Karpas-422 (cell line): ENCODE results near the gene ZNFX1. TPM values are rescaled to one million over a fixed set of nuclear protein-coding genes. Genes with fewer than 3 reads are reported as not detected.

ENCODE experiments used
- DNase-seq: peaks from one replicate; pipeline ENCODE4 v3.0.0-alpha.2; 2015
- H2AFZ ChIP-seq: fragments of 200-600 bp; sonication (generic); 2 replicates; pipeline ENCODE4 v1.6.1; 2014; ENCODE audit warnings: antibody characterized with exemption, low read length, mixed read lengths
- H3K27ac ChIP-seq: fragments of 200-600 bp; sonication (generic); 2 replicates; pipeline ENCODE4 v1.5.1; 2014; ENCODE audit warnings: mild to moderate bottlenecking, low read length, moderate library complexity
- H3K27me3 ChIP-seq: fragments of 200-600 bp; sonication (generic); 2 replicates; pipeline ENCODE4 v1.6.1; 2014; ENCODE audit warnings: low read length, mixed read lengths
- H3K36me3 ChIP-seq: fragments of 200-600 bp; sonication (generic); 2 replicates; pipeline ENCODE4 v1.6.1; 2014; ENCODE audit warnings: low read length, mixed read lengths; ENCODE audit not compliant: insufficient read depth
- H3K4me1 ChIP-seq: fragments of 200-600 bp; sonication (generic); 2 replicates; pipeline ENCODE4 v1.6.1; 2014; ENCODE audit warnings: mild to moderate bottlenecking, low read length, mixed read lengths
- H3K4me2 ChIP-seq: fragments of 200-600 bp; sonication (generic); 2 replicates; pipeline ENCODE4 v1.6.1; 2014; ENCODE audit warnings: low read length, low read depth, mild to moderate bottlenecking; ENCODE audit not compliant: poor library complexity, severe bottlenecking
- H3K4me3 ChIP-seq: fragments of 200-600 bp; sonication (generic); 2 replicates; pipeline ENCODE4 v1.5.1; 2014; ENCODE audit warnings: mild to moderate bottlenecking, antibody characterized with exemption, low read length, mixed read lengths
- H3K79me2 ChIP-seq: fragments of 200-600 bp; sonication (generic); 2 replicates; pipeline ENCODE4 v1.6.1; 2014; ENCODE audit warnings: mild to moderate bottlenecking, low read length, mixed read lengths
- H3K9ac ChIP-seq: fragments of 200-600 bp; sonication (generic); 2 replicates; pipeline ENCODE4 v1.6.0; 2014; ENCODE audit warnings: low read length
- H3K9me2 ChIP-seq: fragments of 200-600 bp; sonication (generic), shearing (Covaris generic); replicated peaks from 2 replicates; pipeline ENCODE4 v1.6.0; 2014; ENCODE audit warnings: mild to moderate bottlenecking, low read length, moderate library complexity; ENCODE audit not compliant: insufficient read depth
- H3K9me3 ChIP-seq: fragments of 300-700, 200-600 bp; sonication (generic); 2 replicates; pipeline ENCODE4 v1.6.1; 2014; ENCODE audit warnings: low read length, mixed read lengths
- H4K20me1 ChIP-seq: fragments of 200-600 bp; sonication (generic); 2 replicates; pipeline ENCODE4 v1.6.1; 2014; ENCODE audit warnings: mild to moderate bottlenecking, antibody characterized with exemption, low read length, low read depth; ENCODE audit not compliant: insufficient read depth
- total RNA-seq: library from RNA; depleted of rRNA; stranded (reverse); fragments of >200 nt; shearing (Covaris generic); gene quantifications from 2 replicates; pipeline ENCODE4 v1.2.3, GENCODE V29; 2014; ENCODE audit warnings: low replicate concordance

ZNFX1 gene
- total RNA-seq, 1 experiment from 2014 or later: 21.7 TPM

- Histone ChIP-seq H3K36me3 (peaks cover 41% of the 10 kb centered on the region; the same call in 1 of the 2 replicates), H3K9me2 (no peaks in the 10 kb centered on the region), H3K4me3 (no peak overlapping the region), H3K4me1 (no peaks in the 10 kb centered on the region), H4K20me1 (peaks cover 5% of the 10 kb centered on the region; the same call in 1 of the 2 replicates), H3K9ac (no peak overlapping the region), H2AFZ (no peak overlapping the region), H3K27ac (no peak overlapping the region), H3K79me2 (no peaks in the 10 kb centered on the region), H3K27me3 (no peaks in the 10 kb centered on the region), H3K4me2 (no peak overlapping the region), H3K9me3 (no peaks in the 10 kb centered on the region)
- DNase-seq: peak; percentile 79
Measured at GRCh38 chr20:49245921-49246740, 31.7 kb downstream of the ZNFX1 start.

GRCh38 chr20:49237531-49237930 is 40.3 kb downstream of the ZNFX1 start:
- Histone ChIP-seq H3K9me2 (no peaks in the 10 kb centered on the region), H3K79me2 (no peaks in the 10 kb centered on the region), H3K4me3 (no peak overlapping the region), H3K9ac (no peak overlapping the region), H3K27ac (no peak overlapping the region), H3K36me3 (peaks cover 53% of the 10 kb centered on the region), H2AFZ (no peak overlapping the region), H3K4me1 (no peaks in the 10 kb centered on the region), H3K9me3 (no peaks in the 10 kb centered on the region), H3K27me3 (no peaks in the 10 kb centered on the region), H4K20me1 (no peaks in the 10 kb centered on the region), H3K4me2 (no peak overlapping the region)
- DNase-seq: no peak

GRCh38 chr20:49236301-49236700 is 41.6 kb downstream of the ZNFX1 start:
- H3K9me2 ChIP-seq: no peaks in the 10 kb centered on the region
- H3K36me3 ChIP-seq: peaks cover 49% of the 10 kb centered on the region

GRCh38 chr20:49234831-49235230 is 43.0 kb downstream of the ZNFX1 start:
- Histone ChIP-seq H4K20me1 (no peaks in the 10 kb centered on the region), H3K36me3 (peaks cover 52% of the 10 kb centered on the region), H2AFZ (no peak overlapping the region)

More at GRCh38 chr20:49236301-49236700, 41.6 kb downstream of the ZNFX1 start:
- H3K9ac ChIP-seq: no peak overlapping the region
- no peaks in the 10 kb centered on the region for H3K9me3 ChIP-seq
- no peak overlapping the region for H3K4me3 ChIP-seq
- no peak overlapping the region for H3K4me2 ChIP-seq
- H3K79me2 ChIP-seq: no peaks in the 10 kb centered on the region
- no peak overlapping the region for H3K27ac ChIP-seq
- H3K4me1 ChIP-seq: no peaks in the 10 kb centered on the region
- no peak for DNase-seq
- H4K20me1 ChIP-seq: no peaks in the 10 kb centered on the region
- no peak overlapping the region for H2AFZ ChIP-seq
- H3K27me3 ChIP-seq: no peaks in the 10 kb centered on the region

GRCh38 chr20:49233226-49233625 is 44.6 kb downstream of the ZNFX1 start:
- Histone ChIP-seq H3K36me3 (peaks cover 47% of the 10 kb centered on the region), H3K4me1 (peaks cover 14% of the 10 kb centered on the region), H3K9me3 (no peaks in the 10 kb centered on the region), H3K27me3 (no peaks in the 10 kb centered on the region), H3K4me3 (no peak overlapping the region), H3K4me2 (no peak overlapping the region), H3K79me2 (peaks cover 3% of the 10 kb centered on the region; the same call in 1 of the 2 replicates), H3K27ac (no peak overlapping the region), H3K9ac (no peak overlapping the region), H4K20me1 (no peaks in the 10 kb centered on the region), H2AFZ (no peak overlapping the region), H3K9me2 (no peaks in the 10 kb centered on the region)
- no peak for DNase-seq

More at GRCh38 chr20:49234831-49235230, 43.0 kb downstream of the ZNFX1 start:
- Histone ChIP-seq H3K27me3 (no peaks in the 10 kb centered on the region), H3K4me2 (no peak overlapping the region), H3K27ac (no peak overlapping the region), H3K9me2 (no peaks in the 10 kb centered on the region), H3K4me3 (no peak overlapping the region), H3K79me2 (peaks cover 3% of the 10 kb centered on the region; the same call in 1 of the 2 replicates), H3K4me1 (peaks cover 13% of the 10 kb centered on the region), H3K9me3 (no peaks in the 10 kb centered on the region), H3K9ac (no peak overlapping the region)
- no peak for DNase-seq

GRCh38 chr20:49231471-49231870 is 46.4 kb downstream of the ZNFX1 start:
- no peak overlapping the region for H3K4me3 ChIP-seq
- H3K36me3 ChIP-seq: peaks cover 40% of the 10 kb centered on the region
- H3K79me2 ChIP-seq: peaks cover 3% of the 10 kb centered on the region; the same call in 1 of the 2 replicates
- H2AFZ ChIP-seq: no peak overlapping the region
- no peaks in the 10 kb centered on the region for H4K20me1 ChIP-seq
- no peaks in the 10 kb centered on the region for H3K9me2 ChIP-seq
- no peak overlapping the region for H3K4me2 ChIP-seq
- no peak overlapping the region for H3K9ac ChIP-seq
- H3K9me3 ChIP-seq: no peaks in the 10 kb centered on the region
- no peak overlapping the region for H3K27ac ChIP-seq
- no peaks in the 10 kb centered on the region for H3K27me3 ChIP-seq
- DNase-seq: no peak
- H3K4me1 ChIP-seq: peaks cover 14% of the 10 kb centered on the region

- Histone ChIP-seq H3K4me1 (peaks cover 14% of the 10 kb centered on the region), H3K9ac (peak overlapping the region; percentile 30; the same call in 1 of the 2 replicates), H2AFZ (no peak overlapping the region), H3K9me2 (no peaks in the 10 kb centered on the region), H3K9me3 (no peaks in the 10 kb centered on the region), H3K4me3 (no peak overlapping the region), H3K27me3 (no peaks in the 10 kb centered on the region), H3K79me2 (peaks cover 3% of the 10 kb centered on the region; the same call in 1 of the 2 replicates), H3K36me3 (peaks cover 42% of the 10 kb centered on the region), H3K4me2 (peak overlapping the region; percentile 5), H3K27ac (peak overlapping the region; percentile 51), H4K20me1 (no peaks in the 10 kb centered on the region)
- peak; percentile 70 for DNase-seq
Measured at GRCh38 chr20:49230561-49231133, 47.2 kb downstream of the ZNFX1 start.

GRCh38 chr20:49230021-49230420 is 47.8 kb downstream of the ZNFX1 start:
- H3K4me1 ChIP-seq: peaks cover 14% of the 10 kb centered on the region
- H2AFZ ChIP-seq: no peak overlapping the region
- no peak for DNase-seq
- H3K9ac ChIP-seq: peak overlapping the region; percentile 30; the same call in 1 of the 2 replicates
- H3K9me2 ChIP-seq: no peaks in the 10 kb centered on the region
- H4K20me1 ChIP-seq: no peaks in the 10 kb centered on the region
- H3K27ac ChIP-seq: peak overlapping the region; percentile 51
- no peaks in the 10 kb centered on the region for H3K27me3 ChIP-seq
- peaks cover 3% of the 10 kb centered on the region; the same call in 1 of the 2 replicates for H3K79me2 ChIP-seq
- H3K4me2 ChIP-seq: peak overlapping the region; percentile 5
- H3K9me3 ChIP-seq: no peaks in the 10 kb centered on the region
- H3K36me3 ChIP-seq: peaks cover 41% of the 10 kb centered on the region
- H3K4me3 ChIP-seq: no peak overlapping the region
